NT2/D1 (cell line): ENCODE measurements around the gene ZNF277.

Experiments used
- SUZ12 ChIP-seq: IDR thresholded peaks from 2 replicates; pipeline ENCODE4 v1.6.1; 2011; ENCODE audit not compliant: insufficient read length, insufficient read depth; ENCODE audit errors: extremely low read depth
- YY1 ChIP-seq: IDR thresholded peaks from 2 replicates; pipeline ENCODE4 v1.6.1; 2011; ENCODE audit not compliant: insufficient read length, insufficient read depth

- TF ChIP-seq SUZ12 (no peak), YY1 (no peak)
Observed at GRCh38 chr7:112290065-112290464, 83.6 kb downstream of the ZNF277 start.
